Measurements from ENCODE around the gene MYRFL.

- TF ChIP-seq POLR2A (IDR thresholded peaks at IDR 0.05) (no peak), CTCF (IDR thresholded peaks at IDR 0.05) (no peak), POLR2AphosphoS5 (IDR thresholded peaks at IDR 0.05) (no peak)
Observed at GRCh38 chr12:69844416-69844815, 19.4 kb downstream of the MYRFL start.
